GM12801 (cell line): ENCODE results near the gene ZNF337.

Experiments
- TF ChIP-seq, protein P1 (sequence below): IDR thresholded peaks from one replicate; pipeline ENCODE4 v1.5.1; 2011; ENCODE audit warnings: control low read depth; ENCODE audit not compliant: insufficient read length; ENCODE audit errors: extremely low read depth

ZNF337 gene

DNA sequence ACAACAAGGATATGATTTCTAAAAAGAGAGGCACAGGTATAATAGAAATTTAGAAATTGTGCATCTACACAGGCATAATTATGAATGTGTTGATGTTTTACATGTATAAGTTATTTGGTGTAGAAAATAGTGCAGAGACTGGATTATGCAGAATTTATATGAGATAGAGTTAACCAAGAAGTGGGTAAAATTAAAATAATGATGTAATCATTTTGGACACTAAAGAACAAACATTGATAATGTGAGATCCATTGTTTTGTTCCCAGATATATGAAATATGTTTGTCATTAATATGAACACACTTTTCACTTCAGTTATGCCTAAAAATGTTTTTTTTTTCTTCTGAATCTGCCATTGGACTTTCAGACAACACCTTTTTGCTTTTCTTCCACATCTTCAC lies 37.2 kb upstream of the ZNF337 start:
- TF ChIP-seq, protein P1, sequence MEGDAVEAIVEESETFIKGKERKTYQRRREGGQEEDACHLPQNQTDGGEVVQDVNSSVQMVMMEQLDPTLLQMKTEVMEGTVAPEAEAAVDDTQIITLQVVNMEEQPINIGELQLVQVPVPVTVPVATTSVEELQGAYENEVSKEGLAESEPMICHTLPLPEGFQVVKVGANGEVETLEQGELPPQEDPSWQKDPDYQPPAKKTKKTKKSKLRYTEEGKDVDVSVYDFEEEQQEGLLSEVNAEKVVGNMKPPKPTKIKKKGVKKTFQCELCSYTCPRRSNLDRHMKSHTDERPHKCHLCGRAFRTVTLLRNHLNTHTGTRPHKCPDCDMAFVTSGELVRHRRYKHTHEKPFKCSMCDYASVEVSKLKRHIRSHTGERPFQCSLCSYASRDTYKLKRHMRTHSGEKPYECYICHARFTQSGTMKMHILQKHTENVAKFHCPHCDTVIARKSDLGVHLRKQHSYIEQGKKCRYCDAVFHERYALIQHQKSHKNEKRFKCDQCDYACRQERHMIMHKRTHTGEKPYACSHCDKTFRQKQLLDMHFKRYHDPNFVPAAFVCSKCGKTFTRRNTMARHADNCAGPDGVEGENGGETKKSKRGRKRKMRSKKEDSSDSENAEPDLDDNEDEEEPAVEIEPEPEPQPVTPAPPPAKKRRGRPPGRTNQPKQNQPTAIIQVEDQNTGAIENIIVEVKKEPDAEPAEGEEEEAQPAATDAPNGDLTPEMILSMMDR = no peak

DNA sequence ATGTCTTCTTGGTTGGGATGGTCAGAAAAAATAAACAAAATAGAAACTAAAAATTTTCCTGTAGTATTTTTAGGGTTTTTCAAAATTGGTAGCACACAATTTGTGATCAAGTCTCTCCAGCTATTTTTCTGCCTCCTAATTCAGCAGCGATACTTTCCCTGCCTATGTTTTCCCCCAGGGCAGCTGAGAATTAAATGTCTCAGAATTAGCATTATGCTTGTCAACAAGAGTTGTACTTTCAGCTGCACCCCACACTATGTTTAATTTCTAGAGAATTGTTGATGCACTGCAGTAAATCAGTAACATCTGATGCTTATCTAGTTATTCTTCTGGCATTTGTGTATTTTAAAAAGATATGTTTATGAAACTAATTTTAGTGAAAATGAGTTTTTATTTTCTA lies 34.2 kb upstream of the ZNF337 start:
- TF ChIP-seq, protein P1 = no peak

DNA sequence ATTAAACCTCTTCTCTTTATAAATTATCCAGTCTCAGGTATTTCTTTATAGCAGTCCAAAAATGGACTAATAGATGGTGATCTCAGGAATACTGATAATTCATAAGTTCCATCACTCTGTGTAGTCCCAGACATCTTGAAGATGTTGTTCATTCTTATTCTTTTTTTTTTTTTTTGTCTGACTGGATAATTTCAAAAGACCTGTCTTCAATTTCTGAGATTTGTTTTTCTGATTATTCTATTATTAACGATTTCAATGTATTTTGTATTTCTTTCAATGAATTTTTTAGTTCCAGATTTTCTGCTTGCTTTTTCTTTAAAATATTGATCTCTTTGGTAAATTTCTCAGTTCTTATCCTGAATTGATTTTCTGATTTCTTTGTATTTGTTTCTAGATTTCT lies 29.7 kb upstream of the ZNF337 start:
- TF ChIP-seq, protein P1 = no peak

DNA sequence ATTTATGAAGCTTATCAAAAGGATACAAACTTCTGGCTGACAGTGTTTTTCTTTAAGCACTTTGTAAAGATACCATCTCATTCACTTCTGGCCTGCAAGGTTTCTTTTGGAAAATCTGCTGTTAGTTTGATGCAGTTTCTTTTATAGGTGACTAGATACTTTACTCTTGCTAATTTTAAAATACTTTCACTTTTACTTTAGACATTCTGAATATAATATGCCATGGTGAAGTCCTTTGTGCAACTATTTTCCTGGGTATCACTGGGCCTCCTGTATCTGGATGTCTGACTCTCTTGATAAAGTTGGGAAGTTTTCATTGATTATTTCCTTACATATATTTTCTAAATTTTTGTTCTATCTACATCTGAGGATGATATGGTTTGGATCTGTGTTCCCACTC lies 29.0 kb upstream of the ZNF337 start:
- TF ChIP-seq, protein P1 = no peak

DNA sequence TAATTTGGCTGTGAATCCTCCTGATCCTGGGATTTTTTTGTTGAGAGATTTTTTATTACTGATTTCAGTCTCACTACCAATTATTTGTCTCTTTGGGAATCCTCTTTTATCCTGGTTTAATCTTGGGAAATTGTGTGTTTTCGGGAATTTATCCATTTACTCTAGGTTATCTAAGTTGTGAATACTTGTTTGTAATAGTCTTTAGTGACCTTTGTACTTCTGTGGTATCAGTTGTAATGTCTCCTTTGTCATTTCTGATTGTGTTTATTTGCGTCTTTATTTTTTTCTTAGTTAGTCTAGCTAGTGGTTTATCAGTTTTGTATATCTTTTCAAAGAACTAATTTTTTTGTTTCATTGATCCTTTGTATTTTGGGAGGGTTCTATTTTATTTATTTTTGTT lies 27.3 kb upstream of the ZNF337 start:
- TF ChIP-seq, protein P1 = no peak

DNA sequence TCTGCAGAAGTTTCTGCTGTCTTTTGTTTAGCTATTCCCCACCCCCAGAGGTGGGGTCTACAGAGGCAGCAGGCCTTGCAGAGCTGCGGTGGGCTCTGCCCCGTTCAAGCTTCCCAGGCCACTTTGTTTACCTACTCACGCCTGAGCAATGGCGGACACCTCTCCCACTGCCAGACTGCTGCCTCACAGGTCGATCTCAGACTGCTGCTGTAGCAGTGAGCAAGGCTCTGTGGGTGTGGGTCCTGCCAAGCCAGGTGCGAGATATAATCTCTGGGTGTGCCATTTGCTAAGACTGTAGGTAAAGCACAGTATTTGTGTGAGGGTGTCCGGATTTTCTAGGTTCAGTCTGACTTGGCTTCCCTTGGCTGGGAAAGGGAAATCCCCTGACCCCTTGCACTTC lies 23.6 kb upstream of the ZNF337 start:
- TF ChIP-seq, protein P1 = no peak

DNA sequence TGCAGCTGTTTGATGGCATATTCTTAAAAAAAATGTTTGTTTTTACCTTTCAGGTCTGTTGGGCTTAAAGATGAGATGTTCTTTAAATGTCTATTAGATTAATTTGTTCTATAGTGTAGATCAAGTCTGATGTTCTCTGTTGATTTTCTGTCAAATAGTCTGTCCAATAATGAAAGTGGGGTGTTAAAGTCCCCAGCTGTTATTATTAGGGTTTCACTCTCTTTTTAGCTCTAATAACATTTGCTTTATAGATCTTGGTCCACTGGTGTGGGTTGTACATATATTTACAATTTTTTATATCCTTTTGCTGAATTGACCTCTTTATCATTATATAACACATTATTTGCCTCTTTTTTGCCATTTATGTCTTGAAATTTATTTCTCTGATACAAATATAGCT lies 11.0 kb upstream of the ZNF337 start:
- TF ChIP-seq, protein P1 = no peak

DNA sequence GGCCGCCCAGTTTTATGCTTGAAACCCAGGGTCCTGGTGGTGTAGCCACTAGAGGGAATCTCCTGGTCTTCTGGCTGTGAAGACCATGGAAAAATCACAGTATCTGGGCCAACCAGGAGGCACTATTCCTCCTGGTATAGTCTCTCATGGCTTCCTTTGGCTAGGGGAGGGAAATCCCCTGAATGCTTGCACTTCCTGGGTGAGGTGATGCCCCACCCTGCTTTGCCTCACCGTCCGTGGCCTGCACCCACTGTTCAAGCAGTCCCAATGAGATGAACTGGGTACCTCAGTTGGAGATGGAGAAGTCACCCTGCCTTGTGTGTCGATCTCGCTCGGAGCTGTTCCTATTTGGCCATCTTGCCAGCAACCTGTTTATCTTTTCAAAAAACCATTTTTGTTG lies 10.1 kb upstream of the ZNF337 start:
- TF ChIP-seq, protein P1 = no peak
